ENCODE measurements around the gene G3BP2.
A peak's percentile ranks its signal among the peaks of the same experiment; 100 is the strongest.
"Not testable (repeated sequence)": the region's sequence is repeated elsewhere in the genome, so short reads cannot be mapped to it uniquely, and the experiment has no call there.

Gene G3BP2

GRCh38 chr4:75686346-75686745 is 13.1 kb upstream of the G3BP2 start:
- H3K4me3 ChIP-seq (ENCODE audit: low read length): no peak overlapping the region
- DNase-seq (ENCODE audit: low read depth, low spot score): peak; percentile 75

GRCh38 chr4:75685546-75686189 is 12.5 kb upstream of the G3BP2 start:
- DNase-seq (ENCODE audit: low read depth, low spot score): no peak
- no peak overlapping the region for H3K4me3 ChIP-seq (ENCODE audit: low read length)

DNA sequence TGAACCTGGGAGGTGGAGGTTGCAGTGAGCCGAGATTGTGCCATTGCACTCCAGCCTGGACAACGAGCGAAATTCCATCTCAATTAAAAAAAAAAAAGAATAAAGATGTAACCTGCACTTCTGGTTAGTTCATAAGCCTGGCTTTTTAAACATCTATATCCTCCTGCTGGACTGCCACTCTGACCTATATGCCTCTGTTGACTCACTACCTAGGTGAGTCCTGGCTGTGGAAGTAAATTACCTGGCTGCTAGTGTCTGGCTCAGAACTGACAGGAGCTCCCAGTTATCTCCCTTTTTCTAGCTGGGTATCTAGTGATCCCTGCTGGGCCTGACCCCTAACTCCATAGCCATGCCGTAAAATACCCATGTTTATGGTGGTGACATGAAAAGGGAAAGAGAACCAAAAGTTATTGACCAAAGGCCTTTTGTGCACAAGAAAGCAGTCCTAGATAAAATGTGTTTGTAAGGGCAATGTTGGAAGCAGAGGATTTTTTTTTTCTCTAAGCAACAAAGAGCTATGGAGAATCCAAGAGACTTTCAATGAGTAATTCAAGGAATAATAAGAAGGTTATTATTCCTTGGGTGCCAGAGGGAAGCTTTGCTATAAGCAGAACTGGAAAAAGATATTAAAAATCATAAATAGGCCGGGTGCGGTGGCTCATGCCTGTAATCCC is 10.4 kb upstream of the G3BP2 start:
- no peak for DNase-seq (ENCODE audit: low read depth, low spot score)
- no peak overlapping the region for H3K4me3 ChIP-seq (ENCODE audit: low read length)

DNA sequence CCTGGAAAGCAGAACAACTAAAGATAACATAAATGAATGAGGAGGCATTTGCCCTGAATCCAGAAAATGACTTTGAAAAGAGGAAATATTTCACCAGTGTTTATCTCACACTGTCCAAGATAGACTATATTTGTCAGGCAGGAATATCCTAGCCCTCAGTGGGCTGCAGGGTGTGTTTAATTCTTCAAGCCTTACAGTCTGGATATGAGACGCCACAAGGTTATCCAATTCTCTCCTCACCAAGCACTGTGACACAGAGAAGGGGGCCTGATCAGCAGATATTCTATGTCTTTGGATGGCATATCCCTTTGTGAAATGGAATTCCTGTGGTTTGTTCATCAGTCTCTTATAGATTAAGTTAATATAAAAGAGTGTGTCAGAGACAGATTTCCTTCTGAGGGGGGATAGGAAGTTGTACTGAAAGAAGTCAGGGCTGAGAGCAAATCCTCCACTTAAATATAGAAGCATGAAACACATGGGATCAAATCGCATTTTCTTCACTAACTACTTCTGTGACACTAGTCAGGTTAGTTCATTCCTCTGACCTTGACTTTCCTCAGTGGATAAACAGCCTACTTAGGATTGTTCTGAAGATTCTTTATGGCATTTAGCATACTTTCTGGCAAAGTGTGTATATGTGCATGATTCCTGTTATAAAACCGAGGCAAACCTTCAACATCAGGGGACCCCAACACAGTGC is 6.8 kb upstream of the G3BP2 start:
- H3K4me3 ChIP-seq (ENCODE audit: low read length): no peak overlapping the region
- no peak for DNase-seq (ENCODE audit: low read depth, low spot score)

DNA sequence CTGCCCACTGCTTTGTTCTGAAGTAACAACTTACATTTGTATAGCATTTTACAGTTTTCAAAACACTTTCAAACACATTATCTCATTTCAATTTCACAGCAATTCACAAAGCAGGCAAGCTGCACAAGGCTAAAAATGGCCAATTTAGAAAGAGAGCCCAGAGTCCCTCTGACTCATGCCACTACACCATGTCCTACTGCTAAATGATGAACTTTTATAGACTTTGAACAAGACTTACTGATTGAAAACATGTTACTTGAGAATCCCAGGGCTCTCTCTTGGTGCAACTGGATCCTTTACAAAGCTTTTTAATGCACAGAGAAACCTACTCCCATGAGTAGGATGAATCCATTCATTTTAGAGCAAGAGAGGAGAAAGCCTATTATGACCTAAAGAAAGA is 5.8 kb upstream of the G3BP2 start:
- no peak overlapping the region for H3K4me3 ChIP-seq (ENCODE audit: low read length)
- no peak for DNase-seq (ENCODE audit: low read depth, low spot score)

DNA sequence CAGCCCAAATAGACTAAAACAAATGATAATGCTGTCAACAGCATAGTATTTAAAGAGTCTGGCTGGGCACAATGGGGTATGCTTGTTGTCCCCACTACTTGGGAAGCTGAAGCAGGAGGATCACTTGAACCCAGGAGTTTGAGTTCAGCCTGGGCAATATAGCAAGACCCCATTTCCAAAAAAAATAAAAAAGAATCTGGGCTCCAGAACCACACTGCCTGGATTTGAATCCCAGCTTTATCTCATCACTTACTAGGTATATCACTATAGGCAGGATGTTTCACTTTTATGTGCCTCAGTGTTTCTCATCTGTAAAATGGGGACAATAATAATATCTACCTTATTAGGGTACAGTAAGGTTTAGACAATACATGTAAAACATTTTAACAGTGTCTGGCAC is 5.3 kb upstream of the G3BP2 start:
- DNase-seq (ENCODE audit: low read depth, low spot score): no peak
- H3K4me3 ChIP-seq (ENCODE audit: low read length): no peak overlapping the region

DNA sequence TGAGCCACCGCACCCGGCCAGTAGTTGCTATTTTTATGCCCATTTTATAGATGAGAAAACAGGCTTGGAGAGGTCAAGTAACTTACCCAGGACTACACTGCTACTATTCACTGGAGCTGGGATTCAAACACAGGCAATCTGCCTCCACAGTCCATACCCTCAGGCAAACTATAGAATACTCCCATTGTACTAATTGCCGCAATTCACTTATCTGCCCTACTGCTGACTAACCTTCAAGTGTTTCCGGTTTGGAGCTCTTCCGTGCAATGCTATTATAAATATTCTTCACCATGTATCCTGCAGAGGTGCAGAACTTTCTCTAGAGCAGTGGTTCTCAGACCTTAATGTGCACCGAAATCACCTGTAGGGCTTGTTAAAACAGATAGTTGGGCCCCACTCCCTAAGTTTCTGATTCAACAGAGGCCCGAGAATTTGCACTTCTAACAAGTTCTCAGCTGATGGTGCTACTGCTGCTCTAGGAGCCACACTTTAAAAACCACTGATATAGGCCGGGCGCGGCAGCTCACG is 1.9 kb upstream of the G3BP2 start:
- no peak overlapping the region for H3K4me3 ChIP-seq (ENCODE audit: low read length)
- DNase-seq (ENCODE audit: low read depth, low spot score): no peak

- H3K4me3 ChIP-seq (ENCODE audit: low read length): peak overlapping the region; percentile 97
- no peak for DNase-seq (ENCODE audit: low read depth, low spot score)
These were observed 733 bp upstream of the G3BP2 start for GRCh38 chr4:75673959-75674328.

- H3K4me3 ChIP-seq (ENCODE audit: low read length): peak overlapping the region; percentile 97
- peak; percentile 51 for DNase-seq (ENCODE audit: low read depth, low spot score)
These were observed 667 bp downstream of the G3BP2 start for GRCh38 chr4:75672461-75673026.

- H3K4me3 ChIP-seq (ENCODE audit: low read length): peak overlapping the region; percentile 97
- no peak for DNase-seq (ENCODE audit: low read depth, low spot score)
These were observed 1.3 kb downstream of the G3BP2 start for GRCh38 chr4:75671802-75672421.

DNA sequence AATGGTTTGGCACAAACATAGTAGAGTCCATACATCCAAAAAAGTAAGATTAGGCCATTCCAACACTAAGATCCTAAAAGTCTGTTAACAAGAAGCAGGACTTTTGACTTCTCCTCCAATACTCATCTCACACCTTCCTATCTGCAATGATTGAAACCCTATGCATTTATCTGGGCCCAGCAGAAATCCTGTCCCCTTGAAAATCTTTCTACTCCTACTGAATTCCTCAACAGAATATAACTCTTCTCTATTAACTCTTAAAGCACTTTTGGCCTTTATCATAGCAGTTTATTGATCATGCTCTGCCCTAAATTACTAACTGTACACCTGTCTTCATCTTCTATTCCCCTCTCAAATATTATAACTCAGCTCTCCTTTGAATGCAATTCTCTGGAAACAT is 4.6 kb downstream of the G3BP2 start:
- no peak overlapping the region for H3K4me3 ChIP-seq (ENCODE audit: low read length)
- DNase-seq (ENCODE audit: low read depth, low spot score): no peak

- DNase-seq (ENCODE audit: low read depth, low spot score); H3K4me3 ChIP-seq (ENCODE audit: low read length): not testable (repeated sequence)
These were observed 5.6 kb downstream of the G3BP2 start for GRCh38 chr4:75667636-75668035.

- DNase-seq (ENCODE audit: low read depth, low spot score): no peak
- H3K4me3 ChIP-seq (ENCODE audit: low read length): no peak overlapping the region
These were observed 6.9 kb downstream of the G3BP2 start for GRCh38 chr4:75666299-75666698.

DNA sequence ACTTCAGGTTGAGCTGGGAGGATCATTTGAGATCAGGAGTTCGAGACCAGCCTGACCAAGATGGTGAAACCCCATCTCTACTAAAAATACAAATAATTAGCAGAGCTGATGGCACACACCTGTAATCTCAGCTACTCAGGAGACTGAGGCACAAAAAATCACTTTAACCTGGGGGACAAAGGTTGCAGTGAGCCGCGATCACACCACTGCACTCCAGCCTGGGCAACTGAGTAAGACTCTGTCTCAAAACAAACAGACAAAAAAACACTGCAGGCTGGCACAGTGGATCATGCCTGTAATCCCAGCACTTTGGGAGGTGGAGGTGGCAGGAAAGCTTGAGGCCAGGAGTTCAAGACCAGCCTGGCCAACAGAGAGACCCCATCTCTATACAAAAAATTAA is 8.6 kb downstream of the G3BP2 start:
- DNase-seq (ENCODE audit: low read depth, low spot score); H3K4me3 ChIP-seq (ENCODE audit: low read length): not testable (repeated sequence)

- H3K4me3 ChIP-seq (ENCODE audit: low read length): no peak overlapping the region
- no peak for DNase-seq (ENCODE audit: low read depth, low spot score)
These were observed 10.6 kb downstream of the G3BP2 start for GRCh38 chr4:75662626-75663025.

DNA sequence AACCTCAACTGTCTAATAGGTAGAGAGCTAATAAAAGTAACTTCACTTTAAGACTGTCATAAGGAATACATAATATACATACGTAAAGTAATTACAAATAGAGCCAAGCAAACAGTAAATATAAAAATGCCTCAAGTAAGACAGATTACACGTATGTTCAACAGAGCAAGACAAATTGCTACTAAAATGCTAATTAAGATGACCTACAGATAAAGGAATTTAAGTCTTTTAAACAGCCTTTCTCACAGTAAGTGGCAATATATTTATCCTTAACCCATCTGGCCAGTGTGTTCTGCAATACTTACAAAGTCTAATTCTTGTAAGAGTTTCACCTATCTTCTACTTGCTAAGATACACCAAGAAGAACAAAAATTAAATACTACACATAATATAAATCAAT is 12.7 kb downstream of the G3BP2 start:
- DNase-seq (ENCODE audit: low read depth, low spot score): no peak
- H3K4me3 ChIP-seq (ENCODE audit: low read length): no peak overlapping the region

- DNase-seq (ENCODE audit: low read depth, low spot score): no peak
- no peak overlapping the region for H3K4me3 ChIP-seq (ENCODE audit: low read length)
These were observed 13.6 kb downstream of the G3BP2 start for GRCh38 chr4:75659512-75660031.

DNA sequence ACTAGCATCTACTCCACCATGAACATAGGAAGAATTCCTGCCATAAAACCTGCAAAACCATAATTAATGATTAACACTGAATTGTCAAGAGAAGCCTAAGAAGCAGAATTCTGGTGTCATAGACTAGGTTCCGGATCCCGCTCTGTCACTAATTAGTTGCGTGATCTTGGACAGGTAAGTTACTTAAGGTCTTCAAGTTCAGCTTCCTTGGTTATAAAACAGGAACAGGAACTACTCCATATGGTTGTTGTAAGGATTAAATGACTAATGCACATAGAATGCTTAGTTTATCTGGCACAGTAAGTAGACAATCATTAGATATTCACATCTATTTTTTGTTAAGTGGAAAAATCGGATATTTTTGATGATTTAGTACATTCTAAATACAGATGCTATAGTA is 14.3 kb downstream of the G3BP2 start:
- no peak for DNase-seq (ENCODE audit: low read depth, low spot score)
- H3K4me3 ChIP-seq (ENCODE audit: low read length): no peak overlapping the region

- no peak overlapping the region for H3K4me3 ChIP-seq (ENCODE audit: low read length)
- DNase-seq (ENCODE audit: low read depth, low spot score): no peak
These were observed 17.6 kb downstream of the G3BP2 start for GRCh38 chr4:75655562-75655961.

Measured in Jurkat, Clone E6-1 (cell line).